HCT116 (cell line): Measurements from ENCODE around the gene PKMYT1.

Experiments used
- CEBPB ChIP-seq: IDR thresholded peaks from 2 replicates; pipeline ENCODE4 v1.6.1; 2012; ENCODE audit warnings: low read depth
- EGR1 ChIP-seq: IDR thresholded peaks from 2 replicates; pipeline ENCODE4 v1.6.1; 2012; ENCODE audit warnings: low read depth
- EZH2 ChIP-seq: fragments of 200-600 bp; sonication (generic); IDR thresholded peaks from 2 replicates; pipeline ENCODE4 v1.6.1; 2017; ENCODE audit warnings: antibody characterized with exemption, mixed run types
- EZH2phosphoT487 ChIP-seq: fragments of 200-600 bp; IDR thresholded peaks from 2 replicates; pipeline ENCODE4 v1.6.1; 2018; ENCODE audit warnings: antibody characterized with exemption, borderline replicate concordance
- POLR2A ChIP-seq: IDR thresholded peaks from 2 replicates; pipeline ENCODE4 v1.7.0; 2011; ENCODE audit warnings: borderline replicate concordance; ENCODE audit not compliant: insufficient read depth, insufficient read length; ENCODE audit errors: extremely low read depth
- POLR2AphosphoS5 ChIP-seq: IDR thresholded peaks from 2 replicates; pipeline ENCODE4 v1.6.1; 2011; ENCODE audit warnings: mild to moderate bottlenecking, low read depth, low read length, moderate library complexity
- RAD21 ChIP-seq: IDR thresholded peaks from 2 replicates; pipeline ENCODE4 v1.6.1; 2012; ENCODE audit warnings: low read depth, mild to moderate bottlenecking
- SIN3A ChIP-seq: IDR thresholded peaks from 2 replicates; pipeline ENCODE4 v1.6.1; 2012; ENCODE audit warnings: low read depth
- SRF ChIP-seq: IDR thresholded peaks from 2 replicates; pipeline ENCODE4 v1.6.1; 2012; ENCODE audit warnings: low read depth
- TCF7L2 ChIP-seq: IDR thresholded peaks from 2 replicates; pipeline ENCODE4 v1.7.0; 2011; ENCODE audit warnings: borderline replicate concordance, inconsistent platforms; ENCODE audit not compliant: insufficient read depth, insufficient read length; ENCODE audit errors: extremely low read depth
- YY1 ChIP-seq: IDR thresholded peaks from 2 replicates; pipeline ENCODE4 v1.6.1; 2011; ENCODE audit warnings: low read length, low read depth, moderate library complexity, mild to moderate bottlenecking; ENCODE audit not compliant: insufficient replicate concordance; ENCODE audit errors: extremely low read depth
- ZNF274 ChIP-seq: fragments of 200-500 bp; sonication (Bioruptor generic); IDR thresholded peaks from 2 replicates; pipeline ENCODE4 v1.6.1; 2014; ENCODE audit warnings: mild to moderate bottlenecking, low read depth, low read length, inconsistent platforms
- TF ChIP-seq, protein P1 (sequence below), 3 experiments: fragments of 200-600 bp in 1 of 3; sonication (generic) in 1 of 3; IDR thresholded peaks in 2 of 3; conservative IDR thresholded peaks in 1 of 3; 2 replicates each; pipeline ENCODE4 v1.5.1; 2012 to 2017; ENCODE audit warnings: low read depth in 2 of 3, low read length in 2 of 3, antibody characterized with exemption in 1 of 3, borderline replicate concordance in 1 of 3, control low read depth in 1 of 3, mild to moderate bottlenecking in 1 of 3, mixed read lengths in 1 of 3, mixed run types in 1 of 3, moderate library complexity in 1 of 3; ENCODE audit not compliant: insufficient read depth in 1 of 3
- TF ChIP-seq, protein P2 (sequence below): IDR thresholded peaks from 2 replicates; pipeline ENCODE4 v1.6.1; 2012

DNA sequence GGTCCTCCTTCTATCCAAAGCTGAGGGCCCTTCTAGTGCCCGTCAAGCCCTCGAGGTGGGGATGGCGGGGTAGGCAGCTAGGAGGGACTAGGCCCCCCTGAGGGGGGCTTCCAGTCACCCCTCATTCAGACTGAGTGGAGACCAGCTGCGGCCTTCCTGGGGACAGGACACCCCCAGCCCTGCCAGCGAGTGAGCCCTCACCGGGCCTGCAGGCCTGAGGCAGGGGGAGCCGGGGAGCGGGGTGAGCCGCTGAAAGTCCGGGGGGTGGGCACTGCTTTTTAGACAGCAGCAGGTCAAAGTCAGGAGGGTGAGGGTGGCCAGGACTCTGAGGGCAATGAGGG is 24.8 kb downstream of the PKMYT1 start:
- no peak for TF ChIP-seq CEBPB
- no peak for TF ChIP-seq EZH2phosphoT487
- TF ChIP-seq, protein P1, sequence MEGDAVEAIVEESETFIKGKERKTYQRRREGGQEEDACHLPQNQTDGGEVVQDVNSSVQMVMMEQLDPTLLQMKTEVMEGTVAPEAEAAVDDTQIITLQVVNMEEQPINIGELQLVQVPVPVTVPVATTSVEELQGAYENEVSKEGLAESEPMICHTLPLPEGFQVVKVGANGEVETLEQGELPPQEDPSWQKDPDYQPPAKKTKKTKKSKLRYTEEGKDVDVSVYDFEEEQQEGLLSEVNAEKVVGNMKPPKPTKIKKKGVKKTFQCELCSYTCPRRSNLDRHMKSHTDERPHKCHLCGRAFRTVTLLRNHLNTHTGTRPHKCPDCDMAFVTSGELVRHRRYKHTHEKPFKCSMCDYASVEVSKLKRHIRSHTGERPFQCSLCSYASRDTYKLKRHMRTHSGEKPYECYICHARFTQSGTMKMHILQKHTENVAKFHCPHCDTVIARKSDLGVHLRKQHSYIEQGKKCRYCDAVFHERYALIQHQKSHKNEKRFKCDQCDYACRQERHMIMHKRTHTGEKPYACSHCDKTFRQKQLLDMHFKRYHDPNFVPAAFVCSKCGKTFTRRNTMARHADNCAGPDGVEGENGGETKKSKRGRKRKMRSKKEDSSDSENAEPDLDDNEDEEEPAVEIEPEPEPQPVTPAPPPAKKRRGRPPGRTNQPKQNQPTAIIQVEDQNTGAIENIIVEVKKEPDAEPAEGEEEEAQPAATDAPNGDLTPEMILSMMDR (IDR thresholded peaks at IDR 0.05 in 2 of 3, conservative IDR thresholded peaks at IDR 0.05 in 1 of 3; ENCODE audit: borderline replicate concordance in 1 of 3, insufficient read depth in 1 of 3, low read depth in 2 of 3, low read length in 2 of 3), result no peak
- no peak for TF ChIP-seq YY1
- no peak for TF ChIP-seq SRF
- TF ChIP-seq POLR2A, result no peak
- TF ChIP-seq, protein P2, sequence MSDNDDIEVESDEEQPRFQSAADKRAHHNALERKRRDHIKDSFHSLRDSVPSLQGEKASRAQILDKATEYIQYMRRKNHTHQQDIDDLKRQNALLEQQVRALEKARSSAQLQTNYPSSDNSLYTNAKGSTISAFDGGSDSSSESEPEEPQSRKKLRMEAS, result no peak
- TF ChIP-seq RAD21, result no peak
- TF ChIP-seq EZH2, result no peak
- TF ChIP-seq ZNF274, result no peak
- TF ChIP-seq POLR2AphosphoS5, result no peak
- TF ChIP-seq SIN3A, result no peak
- no peak for TF ChIP-seq EGR1
- TF ChIP-seq TCF7L2, result no peak
